Trophoblast cell (in vitro differentiated cells and primary cell): ENCODE results near the gene BNC2.

Experiments
- DNase-seq, 2 donors: peaks; one replicate each; pipeline ENCODE4 v3.0.0-alpha.2; 2016
- H2AFZ ChIP-seq: 2 replicates; pipeline ENCODE4 v1.6.1; 2013; ENCODE audit warnings: low read length, moderate library complexity, mild to moderate bottlenecking; ENCODE audit not compliant: insufficient read depth, poor library complexity
- H2AK5ac ChIP-seq: 2 replicates; pipeline ENCODE4 v1.6.1; 2013; ENCODE audit warnings: mild to moderate bottlenecking, low read length
- H2BK120ac ChIP-seq: 2 replicates; pipeline ENCODE4 v1.6.1; 2013; ENCODE audit warnings: low read length, mild to moderate bottlenecking, moderate library complexity; ENCODE audit not compliant: insufficient read depth, poor library complexity
- H2BK12ac ChIP-seq: 2 replicates; pipeline ENCODE4 v1.6.1; 2013; ENCODE audit warnings: mild to moderate bottlenecking, low read length, moderate library complexity
- H2BK5ac ChIP-seq: 2 replicates; pipeline ENCODE4 v1.6.1; 2013; ENCODE audit warnings: low read length, low read depth, moderate library complexity, mild to moderate bottlenecking; ENCODE audit not compliant: poor library complexity
- H3K14ac ChIP-seq: 2 replicates; pipeline ENCODE4 v1.6.1; 2013; ENCODE audit warnings: mild to moderate bottlenecking, low read length
- H3K18ac ChIP-seq: 2 replicates; pipeline ENCODE4 v1.6.1; 2013; ENCODE audit warnings: mild to moderate bottlenecking, low read length
- H3K23ac ChIP-seq: 2 replicates; pipeline ENCODE4 v1.6.1; 2013; ENCODE audit warnings: low read length
- H3K27ac ChIP-seq: 2 replicates; pipeline ENCODE4 v1.5.1; 2013; ENCODE audit warnings: low read depth, mild to moderate bottlenecking, inconsistent platforms, low read length, moderate library complexity
- H3K27me3 ChIP-seq: 2 replicates; pipeline ENCODE4 v1.6.1; 2013; ENCODE audit warnings: inconsistent platforms, mild to moderate bottlenecking, low read length, moderate library complexity; ENCODE audit not compliant: insufficient read depth
- H3K36me3 ChIP-seq, 2 experiments: 1 replicate in 1 of 2; 2 replicates in 1 of 2; pipeline ENCODE4 v1.6.1; 2013; ENCODE audit warnings: low read length in 2 of 2, mild to moderate bottlenecking in 2 of 2, moderate library complexity in 1 of 2; ENCODE audit not compliant: insufficient read depth in 2 of 2, control insufficient read depth in 1 of 2
- H3K4ac ChIP-seq: 2 replicates; pipeline ENCODE4 v1.6.1; 2013; ENCODE audit warnings: low read depth, mild to moderate bottlenecking, low read length, moderate library complexity
- H3K4me1 ChIP-seq, 2 experiments: 1 replicate in 1 of 2; 2 replicates in 1 of 2; pipeline ENCODE4 v1.6.1; 2013; ENCODE audit warnings: low read length in 2 of 2, mild to moderate bottlenecking in 2 of 2, moderate library complexity in 1 of 2; ENCODE audit not compliant: insufficient read depth in 2 of 2, control insufficient read depth in 1 of 2
- H3K4me2 ChIP-seq: 2 replicates; pipeline ENCODE4 v1.6.1; 2013; ENCODE audit warnings: inconsistent platforms, mild to moderate bottlenecking, low read length, moderate library complexity
- H3K4me3 ChIP-seq: 2 replicates; pipeline ENCODE4 v1.5.1; 2013; ENCODE audit warnings: mild to moderate bottlenecking, low read depth, low read length, inconsistent platforms
- H3K79me1 ChIP-seq: one replicate; pipeline ENCODE4 v1.6.1; 2013; ENCODE audit warnings: low read length
- H3K79me2 ChIP-seq: 2 replicates; pipeline ENCODE4 v1.6.1; 2013; ENCODE audit warnings: low read length, mild to moderate bottlenecking; ENCODE audit not compliant: control insufficient read depth, insufficient read depth, poor library complexity
- H3K9ac ChIP-seq: 2 replicates; pipeline ENCODE4 v1.6.1; 2013; ENCODE audit warnings: mild to moderate bottlenecking, low read length
- H3K9me3 ChIP-seq: 2 replicates; pipeline ENCODE4 v1.6.1; 2013; ENCODE audit warnings: low read depth, mild to moderate bottlenecking, control low read depth, inconsistent platforms, low read length; ENCODE audit not compliant: insufficient read depth
- H4K12ac ChIP-seq: 2 replicates; pipeline ENCODE4 v1.6.1; 2013; ENCODE audit warnings: low read depth, mild to moderate bottlenecking, low read length, moderate library complexity
- H4K8ac ChIP-seq: 2 replicates; pipeline ENCODE4 v1.6.1; 2013; ENCODE audit warnings: low read depth, mild to moderate bottlenecking, low read length, moderate library complexity
- H4K91ac ChIP-seq: one replicate; pipeline ENCODE4 v1.6.1; 2013; ENCODE audit warnings: low read depth, mild to moderate bottlenecking, low read length, moderate library complexity
- WGBS: extraction: QIAGEN DNeasy Blood & Tissue Kit; methylation state at CpG from one replicate; pipeline ENCODE4 v1.1.7; 2013; ENCODE audit warnings: missing lambda C conversion rate; ENCODE audit not compliant: insufficient read length, insufficient coverage; ENCODE audit errors: extremely low coverage; 5-methylcytosine and 5-hydroxymethylcytosine counted together

BNC2 gene

DNA sequence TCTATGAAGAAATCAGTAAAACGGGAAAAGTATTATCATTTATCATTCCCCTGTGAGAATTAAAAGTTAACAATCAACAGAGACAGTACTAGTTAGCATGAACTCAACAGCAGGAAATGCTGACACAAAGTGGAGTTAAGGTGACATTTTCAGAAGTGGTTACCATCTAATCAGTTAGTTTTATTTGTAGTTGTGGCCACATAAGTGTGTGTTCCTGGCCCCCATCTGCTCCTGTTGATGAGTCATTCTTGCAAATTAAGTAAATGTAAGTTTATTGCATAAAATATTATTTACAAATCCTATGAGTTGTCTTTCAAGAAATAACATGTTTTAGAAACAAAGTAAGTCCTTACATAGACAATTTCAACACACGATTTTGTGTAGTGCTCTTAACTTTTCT lies 8.9 kb upstream of the BNC2 start:
- no peak overlapping the region for H2BK12ac ChIP-seq
- no CpG with 5 or more reads among the region's 2 CpGs for WGBS
- H2BK5ac ChIP-seq = no peak overlapping the region
- no peaks in the 10 kb centered on the region for H3K27me3 ChIP-seq
- H3K9me3 ChIP-seq = no peaks in the 10 kb centered on the region
- H2AFZ ChIP-seq = no peak overlapping the region
- no peak overlapping the region for H3K23ac ChIP-seq
- no peak overlapping the region for H4K12ac ChIP-seq
- H2BK120ac ChIP-seq = no peak overlapping the region
- no peaks in the 10 kb centered on the region for H3K36me3 ChIP-seq
- H3K4ac ChIP-seq = no peak overlapping the region
- H4K8ac ChIP-seq = no peak overlapping the region
- H3K14ac ChIP-seq = no peak overlapping the region
- H3K27ac ChIP-seq = no peak overlapping the region
- no peak overlapping the region for H3K9ac ChIP-seq
- no peak overlapping the region for H3K4me3 ChIP-seq
- H3K4me1 ChIP-seq = no peaks in the 10 kb centered on the region
- H3K4me2 ChIP-seq = no peak overlapping the region
- no peak overlapping the region for H2AK5ac ChIP-seq
- DNase-seq = no peak
- no peak overlapping the region for H4K91ac ChIP-seq
- no peaks in the 10 kb centered on the region for H3K79me2 ChIP-seq
- H3K18ac ChIP-seq = no peak overlapping the region
- H3K79me1 ChIP-seq = no peaks in the 10 kb centered on the region

GRCh38 chr9:16877256-16877655 lies 6.8 kb upstream of the BNC2 start:
- WGBS = no CpG with 5 or more reads among the region's 19 CpGs

DNA sequence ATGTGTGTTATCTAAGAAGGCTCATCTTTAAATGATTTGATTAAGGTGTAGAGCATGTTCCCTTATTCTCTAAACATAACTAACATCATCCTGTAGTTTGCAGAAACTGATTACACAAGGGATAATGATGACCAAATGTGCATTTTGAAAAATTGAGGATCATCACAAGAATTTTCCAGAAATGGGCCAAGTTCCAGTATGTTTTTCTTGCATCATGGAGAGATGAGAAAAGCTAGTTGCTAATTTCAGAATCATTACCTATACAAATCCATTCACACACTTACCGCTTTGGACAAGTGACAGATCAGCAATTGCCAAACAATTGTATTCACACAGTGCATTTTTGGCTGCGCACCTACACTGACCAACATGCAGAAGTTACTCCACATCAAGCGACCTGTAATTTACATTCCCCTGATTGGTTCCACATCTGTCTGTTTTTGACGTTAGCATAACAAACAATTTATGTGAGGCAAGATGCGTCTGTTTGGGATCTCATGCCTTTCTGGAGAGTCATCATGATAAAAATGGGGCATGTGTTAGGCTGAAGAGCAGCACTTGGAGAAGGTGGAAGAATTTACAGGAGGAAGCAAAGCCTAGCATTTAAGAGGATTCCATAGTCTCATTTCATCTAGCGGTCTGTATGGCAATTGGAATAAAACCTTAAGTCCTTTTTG lies 2.8 kb upstream of the BNC2 start:
- Histone ChIP-seq H2BK12ac (no peak overlapping the region), H3K18ac (no peak overlapping the region), H3K4me3 (no peak overlapping the region), H3K9me3 (no peaks in the 10 kb centered on the region), H2AFZ (no peak overlapping the region), H3K14ac (no peak overlapping the region), H4K91ac (no peak overlapping the region), H3K23ac (no peak overlapping the region), H2BK120ac (no peak overlapping the region), H4K8ac (no peak overlapping the region), H3K4me1 (peaks cover 0 to 3% of the 10 kb centered on the region in 2 experiments), H3K4me2 (no peak overlapping the region), H3K36me3 (no peaks in the 10 kb centered on the region), H2BK5ac (no peak overlapping the region), H3K79me2 (peaks cover 8% of the 10 kb centered on the region), H2AK5ac (no peak overlapping the region), H3K4ac (no peak overlapping the region), H3K27me3 (no peaks in the 10 kb centered on the region), H3K9ac (no peak overlapping the region), H4K12ac (no peak overlapping the region), H3K79me1 (peaks cover 18% of the 10 kb centered on the region), H3K27ac (no peak overlapping the region)
- DNase-seq = peak in 1 of 2 donors; percentile 44
- WGBS = no CpG with 5 or more reads among the region's 6 CpGs

More at GRCh38 chr9:16877256-16877655, 6.8 kb upstream of the BNC2 start:
- H3K14ac ChIP-seq = no peak overlapping the region
- no peaks in the 10 kb centered on the region for H3K9me3 ChIP-seq
- H3K4ac ChIP-seq = no peak overlapping the region
- H4K12ac ChIP-seq = no peak overlapping the region
- H3K23ac ChIP-seq = no peak overlapping the region
- no peaks in the 10 kb centered on the region for H3K27me3 ChIP-seq
- no peaks in the 10 kb centered on the region for H3K36me3 ChIP-seq
- no peak overlapping the region for H2BK120ac ChIP-seq
- H2BK5ac ChIP-seq = no peak overlapping the region
- no peak overlapping the region for H2BK12ac ChIP-seq
- DNase-seq = no peak
- H2AK5ac ChIP-seq = no peak overlapping the region
- H3K18ac ChIP-seq = no peak overlapping the region
- no peak overlapping the region for H3K9ac ChIP-seq
- no peak overlapping the region for H4K91ac ChIP-seq
- H3K79me2 ChIP-seq = no peaks in the 10 kb centered on the region
- no peak overlapping the region for H3K27ac ChIP-seq
- H3K4me1 ChIP-seq = no peaks in the 10 kb centered on the region
- no peak overlapping the region for H3K4me2 ChIP-seq
- H4K8ac ChIP-seq = no peak overlapping the region
- no peak overlapping the region for H2AFZ ChIP-seq
- no peaks in the 10 kb centered on the region for H3K79me1 ChIP-seq
- H3K4me3 ChIP-seq = no peak overlapping the region

- peak overlapping the region; percentile 79 for H2AFZ ChIP-seq
- H3K23ac ChIP-seq = no peak overlapping the region
- peak overlapping the region; percentile 76 for H4K91ac ChIP-seq
- peaks cover 0 to 3% of the 10 kb centered on the region in 2 experiments for H3K4me1 ChIP-seq
- H2BK120ac ChIP-seq = peak overlapping the region; percentile 84
- H3K14ac ChIP-seq = peak overlapping the region; percentile 67
- peak overlapping the region; percentile 33 for H3K4ac ChIP-seq
- peak overlapping the region; percentile 64 for H4K12ac ChIP-seq
- peak overlapping the region; percentile 91 for H3K4me3 ChIP-seq
- peak overlapping the region; percentile 74 for H3K9ac ChIP-seq
- H4K8ac ChIP-seq = peak overlapping the region; percentile 86
- no peaks in the 10 kb centered on the region for H3K36me3 ChIP-seq
- peak overlapping the region; percentile 77 for H3K27ac ChIP-seq
- H2BK12ac ChIP-seq = peak overlapping the region; percentile 73
- no peaks in the 10 kb centered on the region for H3K27me3 ChIP-seq
- peak; percentile 8 to 52 for DNase-seq
- no peaks in the 10 kb centered on the region for H3K9me3 ChIP-seq
- H2BK5ac ChIP-seq = peak overlapping the region; percentile 93
- WGBS = no CpG with 5 or more reads among the region's 63 CpGs
- peaks cover 18% of the 10 kb centered on the region for H3K79me1 ChIP-seq
- peak overlapping the region; percentile 94 for H3K4me2 ChIP-seq
- peaks cover 8% of the 10 kb centered on the region for H3K79me2 ChIP-seq
- H2AK5ac ChIP-seq = no peak overlapping the region
- H3K18ac ChIP-seq = peak overlapping the region; percentile 93
These were observed 1.1 kb upstream of the BNC2 start for GRCh38 chr9:16871336-16872151.
